HG02973 (cell line): ENCODE results near the gene ANAPC5.
"Not testable (repeated sequence)": the region's sequence is repeated elsewhere in the genome, so short reads cannot be mapped to it uniquely, and the experiment has no call there.

Experiments used
- ATAC-seq: cut with Tn5 transposase; IDR thresholded peaks from one replicate; pipeline ENCODE4 v1.9.1; 2021; ENCODE audit warnings: moderate library complexity; ENCODE audit not compliant: unreplicated experiment

Gene ANAPC5

GRCh38 chr12:121351820-121352681, at the start of gene ANAPC5:
Gene ANAPC5, minus strand, starts transcription at chr12:121352411. Its CDS starts 71 bp downstream, at chr12:121352340.
- peak; percentile 94 for ATAC-seq

GRCh38 chr12:121400332-121401139, 48.3 kb upstream of the ANAPC5 start:
- peak; percentile 49 for ATAC-seq

- ATAC-seq: peak; percentile 87
Observed at GRCh38 chr12:121399391-121400331, 47.5 kb upstream of the ANAPC5 start, which contains the start of gene RNF34. Gene RNF34, plus strand, starts transcription at chr12:121400118. Its CDS starts 95 bp downstream, at chr12:121400213.

- no peak for ATAC-seq
Observed at GRCh38 chr12:121398355-121398754, 46.1 kb upstream of the ANAPC5 start.

GRCh38 chr12:121397521-121397920, 45.3 kb upstream of the ANAPC5 start:
- ATAC-seq: no peak

- ATAC-seq: no peak
Observed at GRCh38 chr12:121392325-121392716, 40.1 kb upstream of the ANAPC5 start.

GRCh38 chr12:121391619-121392324, 39.6 kb upstream of the ANAPC5 start:
- ATAC-seq: no peak

GRCh38 chr12:121390856-121391255, 38.6 kb upstream of the ANAPC5 start:
- no peak for ATAC-seq

GRCh38 chr12:121388421-121388981, 36.3 kb upstream of the ANAPC5 start:
- no peak for ATAC-seq

- ATAC-seq: not testable (repeated sequence)
Observed at GRCh38 chr12:121384891-121385290, 32.7 kb upstream of the ANAPC5 start.

GRCh38 chr12:121383601-121384021, 31.4 kb upstream of the ANAPC5 start:
- ATAC-seq: no peak

GRCh38 chr12:121379945-121380344, 27.7 kb upstream of the ANAPC5 start:
- no peak for ATAC-seq

- ATAC-seq: no peak
Observed at GRCh38 chr12:121378736-121379135, 26.5 kb upstream of the ANAPC5 start.

GRCh38 chr12:121376754-121377697, 24.8 kb upstream of the ANAPC5 start:
- no peak for ATAC-seq

- ATAC-seq: not testable (repeated sequence)
Observed at GRCh38 chr12:121374945-121375584, 22.9 kb upstream of the ANAPC5 start.

GRCh38 chr12:121374336-121374735, 22.1 kb upstream of the ANAPC5 start:
- ATAC-seq: not testable (repeated sequence)

GRCh38 chr12:121373755-121374154, 21.5 kb upstream of the ANAPC5 start:
- no peak for ATAC-seq

- no peak for ATAC-seq
Observed at GRCh38 chr12:121371404-121371803, 19.2 kb upstream of the ANAPC5 start.
